Loucy (cell line): Measurements from ENCODE around the gene JMJD8.

ENCODE experiments used
- H2AFZ ChIP-seq: fragments of 200-600 bp; sonication (generic); 2 replicates; pipeline ENCODE4 v1.6.0; 2016; ENCODE audit warnings: antibody characterized with exemption, mild to moderate bottlenecking, low read length, moderate library complexity
- H3F3A ChIP-seq: fragments of 200-600 bp; 2 replicates; pipeline ENCODE4 v1.6.0; 2016; ENCODE audit warnings: antibody characterized with exemption, low read depth, mild to moderate bottlenecking
- H3K27me3 ChIP-seq: fragments of 200-600 bp; sonication (generic); 2 replicates; pipeline ENCODE4 v1.6.1; 2014; ENCODE audit warnings: low read length, mild to moderate bottlenecking; ENCODE audit not compliant: insufficient read depth, poor library complexity, severe bottlenecking
- H3K36me3 ChIP-seq: fragments of 200-600 bp; sonication (generic); 2 replicates; pipeline ENCODE4 v1.6.1; 2016; ENCODE audit warnings: low read length; ENCODE audit not compliant: insufficient read depth
- H3K4me1 ChIP-seq: fragments of 200-600 bp; sonication (generic); 2 replicates; pipeline ENCODE4 v1.5.1; 2014; ENCODE audit warnings: low read length, mild to moderate bottlenecking; ENCODE audit not compliant: insufficient read depth, poor library complexity, severe bottlenecking
- H3K4me2 ChIP-seq: fragments of 200-600 bp; sonication (generic); 2 replicates; pipeline ENCODE4 v1.6.0; 2014; ENCODE audit warnings: antibody characterized with exemption, low read length, low read depth, mild to moderate bottlenecking; ENCODE audit not compliant: poor library complexity, severe bottlenecking
- H3K4me3 ChIP-seq: fragments of 200-600 bp; sonication (generic); 2 replicates; pipeline ENCODE4 v1.5.1; 2014; ENCODE audit warnings: low read length, mild to moderate bottlenecking, mixed read lengths; ENCODE audit not compliant: poor library complexity, severe bottlenecking
- H3K79me2 ChIP-seq: fragments of 200-600 bp; sonication (generic); 2 replicates; pipeline ENCODE4 v1.6.1; 2014; ENCODE audit warnings: low read length; ENCODE audit not compliant: insufficient read depth
- H3K9ac ChIP-seq: fragments of 200-600 bp; sonication (generic); 2 replicates; pipeline ENCODE4 v1.6.0; 2014; ENCODE audit warnings: mild to moderate bottlenecking, low read depth, low read length, moderate library complexity; ENCODE audit not compliant: poor library complexity, severe bottlenecking
- H3K9me2 ChIP-seq: fragments of 200-600 bp; sonication (generic); replicated peaks from 2 replicates; pipeline ENCODE4 v1.6.1; 2016; ENCODE audit warnings: low read depth, low read length, mixed read lengths
- H3K9me3 ChIP-seq: fragments of 200-600 bp; sonication (generic); 2 replicates; pipeline ENCODE4 v1.6.1; 2014; ENCODE audit warnings: mild to moderate bottlenecking, antibody characterized with exemption, low read length, low read depth; ENCODE audit not compliant: insufficient read depth
- H4K20me1 ChIP-seq: fragments of 200-600 bp; sonication (generic); 2 replicates; pipeline ENCODE4 v1.6.0; 2014; ENCODE audit warnings: antibody characterized with exemption, low read length, mild to moderate bottlenecking; ENCODE audit not compliant: insufficient read depth, poor library complexity, severe bottlenecking
- EZH2phosphoT487 ChIP-seq: fragments of 200-600 bp; IDR thresholded peaks from 2 replicates; pipeline ENCODE4 v1.6.1; 2018; ENCODE audit warnings: antibody characterized with exemption, mild to moderate bottlenecking, moderate library complexity, borderline replicate concordance
- TF ChIP-seq, protein P1 (sequence below): fragments of 200-600 bp; sonication (generic); conservative IDR thresholded peaks from 2 replicates; pipeline ENCODE4 v1.5.1; 2014; ENCODE audit warnings: mild to moderate bottlenecking, antibody characterized with exemption, low read length

The JMJD8 gene

GRCh38 chr16:634051-634670 is 50.0 kb downstream of the JMJD8 start:
- no peak overlapping the region for H3K4me2 ChIP-seq
- no peaks in the 10 kb centered on the region for H3K4me1 ChIP-seq
- no peak overlapping the region for H3K4me3 ChIP-seq
- no peak overlapping the region for H2AFZ ChIP-seq
- no peak overlapping the region for H3K9ac ChIP-seq
- no peaks in the 10 kb centered on the region for H3K9me3 ChIP-seq
- no peaks in the 10 kb centered on the region for H3K27me3 ChIP-seq
- no peaks in the 10 kb centered on the region for H3K9me2 ChIP-seq
- no peaks in the 10 kb centered on the region for H3F3A ChIP-seq
- H3K79me2 ChIP-seq: peaks cover 14% of the 10 kb centered on the region
- TF ChIP-seq, protein P1, sequence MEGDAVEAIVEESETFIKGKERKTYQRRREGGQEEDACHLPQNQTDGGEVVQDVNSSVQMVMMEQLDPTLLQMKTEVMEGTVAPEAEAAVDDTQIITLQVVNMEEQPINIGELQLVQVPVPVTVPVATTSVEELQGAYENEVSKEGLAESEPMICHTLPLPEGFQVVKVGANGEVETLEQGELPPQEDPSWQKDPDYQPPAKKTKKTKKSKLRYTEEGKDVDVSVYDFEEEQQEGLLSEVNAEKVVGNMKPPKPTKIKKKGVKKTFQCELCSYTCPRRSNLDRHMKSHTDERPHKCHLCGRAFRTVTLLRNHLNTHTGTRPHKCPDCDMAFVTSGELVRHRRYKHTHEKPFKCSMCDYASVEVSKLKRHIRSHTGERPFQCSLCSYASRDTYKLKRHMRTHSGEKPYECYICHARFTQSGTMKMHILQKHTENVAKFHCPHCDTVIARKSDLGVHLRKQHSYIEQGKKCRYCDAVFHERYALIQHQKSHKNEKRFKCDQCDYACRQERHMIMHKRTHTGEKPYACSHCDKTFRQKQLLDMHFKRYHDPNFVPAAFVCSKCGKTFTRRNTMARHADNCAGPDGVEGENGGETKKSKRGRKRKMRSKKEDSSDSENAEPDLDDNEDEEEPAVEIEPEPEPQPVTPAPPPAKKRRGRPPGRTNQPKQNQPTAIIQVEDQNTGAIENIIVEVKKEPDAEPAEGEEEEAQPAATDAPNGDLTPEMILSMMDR: no peak
- no peak for TF ChIP-seq EZH2phosphoT487
- H3K36me3 ChIP-seq: no peaks in the 10 kb centered on the region
- H4K20me1 ChIP-seq: no peaks in the 10 kb centered on the region

- Histone ChIP-seq H3K4me2 (no peak overlapping the region), H3K9me2 (no peaks in the 10 kb centered on the region), H3K9ac (no peak overlapping the region), H3K4me1 (no peaks in the 10 kb centered on the region), H3K27me3 (no peaks in the 10 kb centered on the region), H3F3A (no peaks in the 10 kb centered on the region), H3K36me3 (no peaks in the 10 kb centered on the region), H2AFZ (no peak overlapping the region), H3K4me3 (no peak overlapping the region), H4K20me1 (no peaks in the 10 kb centered on the region), H3K9me3 (no peaks in the 10 kb centered on the region), H3K79me2 (peaks cover 14% of the 10 kb centered on the region)
- TF ChIP-seq, protein P1: no peak
- no peak for TF ChIP-seq EZH2phosphoT487
These were observed 50.6 kb downstream of the JMJD8 start for GRCh38 chr16:633336-634050.

DNA sequence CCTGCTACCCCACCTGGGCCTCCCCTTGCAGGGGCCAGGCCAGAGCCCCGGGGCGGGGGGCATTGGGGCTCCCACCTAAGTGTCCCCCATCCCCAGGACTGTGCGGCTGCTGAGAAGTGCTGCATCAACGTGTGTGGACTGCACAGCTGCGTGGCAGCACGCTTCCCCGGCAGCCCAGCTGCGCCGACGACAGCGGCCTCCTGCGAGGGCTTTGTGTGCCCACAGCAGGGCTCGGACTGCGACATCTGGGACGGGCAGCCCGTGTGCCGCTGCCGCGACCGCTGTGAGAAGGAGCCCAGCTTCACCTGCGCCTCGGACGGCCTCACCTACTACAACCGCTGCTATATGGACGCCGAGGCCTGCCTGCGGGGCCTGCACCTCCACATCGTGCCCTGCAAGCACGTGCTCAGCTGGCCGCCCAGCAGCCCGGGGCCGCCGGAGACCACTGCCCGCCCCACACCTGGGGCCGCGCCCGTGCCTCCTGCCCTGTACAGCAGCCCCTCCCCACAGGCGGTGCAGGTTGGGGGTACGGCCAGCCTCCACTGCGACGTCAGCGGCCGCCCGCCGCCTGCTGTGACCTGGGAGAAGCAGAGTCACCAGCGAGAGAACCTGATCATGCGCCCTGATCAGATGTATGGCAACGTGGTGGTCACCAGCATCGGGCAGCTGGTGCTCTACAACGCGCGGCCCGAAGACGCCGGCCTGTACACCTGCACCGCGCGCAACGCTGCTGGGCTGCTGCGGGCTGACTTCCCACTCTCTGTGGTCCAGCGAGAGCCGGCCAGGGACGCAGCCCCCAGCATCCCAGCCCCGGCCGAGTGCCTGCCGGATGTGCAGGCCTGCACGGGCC is 51.4 kb downstream of the JMJD8 start:
- no peaks in the 10 kb centered on the region for H3K36me3 ChIP-seq

More for the DNA sequence above, 51.4 kb downstream of the JMJD8 start:
- Histone ChIP-seq H3K27me3 (no peaks in the 10 kb centered on the region), H3K9me3 (no peaks in the 10 kb centered on the region), H3K4me1 (no peaks in the 10 kb centered on the region), H3F3A (no peaks in the 10 kb centered on the region), H3K9ac (no peak overlapping the region), H3K79me2 (peaks cover 14% of the 10 kb centered on the region), H3K9me2 (no peaks in the 10 kb centered on the region), H3K4me2 (no peak overlapping the region), H4K20me1 (no peaks in the 10 kb centered on the region), H2AFZ (no peak overlapping the region), H3K4me3 (no peak overlapping the region)
- TF ChIP-seq, protein P1: no peak
- no peak for TF ChIP-seq EZH2phosphoT487
